Measurements from ENCODE around the gene NRG2. TPM values are rescaled to one million over a fixed set of nuclear protein-coding genes. Genes with fewer than 3 reads are reported as not detected.

NRG2 gene
- total and polyA plus RNA-seq, 2 experiments from 2014 or later = 0.37 to 1.3 TPM

GRCh38 chr5:140000332-140000731 lies 42.8 kb downstream of the NRG2 start:
- no peak overlapping the region for H3K4me2 ChIP-seq
- H2AFZ ChIP-seq = 0 out of 2 replicates have a peak overlapping the region, but pooled peaks have one; percentile 7
- no peak for DNase-seq (ENCODE audit: low spot score)
- no peaks in the 10 kb centered on the region for H3K79me2 ChIP-seq (replicated peaks; ENCODE audit: insufficient read depth)
- no peak overlapping the region for H3K4me3 ChIP-seq
- Mint-ChIP-seq H3K27me3 (ENCODE audit: insufficient read depth, low read depth, poor library complexity) (no peaks in the 10 kb centered on the region), H3K9me3 (no peaks in the 10 kb centered on the region), H3K27ac (no peak overlapping the region), H3K4me1 (peaks cover 13% of the 10 kb centered on the region), H3K4me3 (no peak overlapping the region), H3K36me3 (ENCODE audit: low read depth) (no peaks in the 10 kb centered on the region)
- no peaks in the 10 kb centered on the region for H3K36me3 ChIP-seq (ENCODE audit: insufficient read depth)
- no peaks in the 10 kb centered on the region for H3K27me3 ChIP-seq (ENCODE audit: insufficient read depth)
- H3K4me1 ChIP-seq (ENCODE audit: insufficient read depth) = no peaks in the 10 kb centered on the region
- H3F3A ChIP-seq (replicated peaks; ENCODE audit: low read depth) = no peaks in the 10 kb centered on the region
- no peak for TF ChIP-seq JUNB (IDR thresholded peaks at IDR 0.05; ENCODE audit: unreplicated experiment)
- no peak for TF ChIP-seq ZNF462 (CRISPR knock-in tag; IDR thresholded peaks at IDR 0.05)
- no peak for TF ChIP-seq STAT1 (IDR thresholded peaks at IDR 0.05; ENCODE audit: unreplicated experiment)
- TF ChIP-seq POLR2AphosphoS5 (IDR thresholded peaks at IDR 0.05; ENCODE audit: low read depth) = no peak
- TF ChIP-seq CTCF (conservative IDR thresholded peaks at IDR 0.05; ENCODE audit: low read depth in 2 of 2) = no peak
- no peak for TF ChIP-seq ETS1 (IDR thresholded peaks at IDR 0.05)
- TF ChIP-seq NANOG (IDR thresholded peaks at IDR 0.05; ENCODE audit: borderline replicate concordance) = no peak
- no peak for TF ChIP-seq ZNF331 (CRISPR knock-in tag; IDR thresholded peaks at IDR 0.05; ENCODE audit: low read depth)
- TF ChIP-seq ZNF114 (CRISPR knock-in tag; IDR thresholded peaks at IDR 0.05) = no peak
- no peak for TF ChIP-seq EZH2phosphoT487 (IDR thresholded peaks at IDR 0.05; ENCODE audit: unreplicated experiment)
- TF ChIP-seq REST (IDR thresholded peaks at IDR 0.05; ENCODE audit: unreplicated experiment) = no peak
- no peak for TF ChIP-seq EZH2 (IDR thresholded peaks at IDR 0.05; ENCODE audit: low read depth, unreplicated experiment)
- TF ChIP-seq CREB1 (CRISPR knock-in tag; IDR thresholded peaks at IDR 0.05; ENCODE audit: low read depth) = no peak
- H3K27ac ChIP-seq (ENCODE audit: low read depth) = no peak overlapping the region
- H4K20me1 ChIP-seq (replicated peaks; ENCODE audit: insufficient read depth) = no peaks in the 10 kb centered on the region
- H3K9me2 ChIP-seq (ENCODE audit: insufficient read depth) = peaks cover 6% of the 10 kb centered on the region; the same call in 1 of the 2 replicates
- no peak for ATAC-seq

All from GM23338 (cell line).